Fibroblast of the aortic adventitia (primary cell): Measurements from ENCODE around the gene SLC27A5. TPM values are rescaled to one million over a fixed set of nuclear protein-coding genes. Genes with fewer than 3 reads are reported as not detected.
A peak's percentile ranks its signal among the peaks of the same experiment; 100 is the strongest.

ENCODE experiments used
- DNase-seq: peaks from one replicate; pipeline ENCODE4 v3.0.0-alpha.2; 2010; ENCODE audit warnings: low read depth
- H3K4me3 ChIP-seq: 2 replicates; pipeline ENCODE4 v1.5.1; 2011; ENCODE audit warnings: low read depth, mild to moderate bottlenecking, control low read depth, low read length, moderate library complexity
- total RNA-seq: library from RNA; depleted of rRNA; stranded (reverse); fragments of >200 nt; gene quantifications from 2 replicates; pipeline ENCODE4 v1.2.3, GENCODE V29; 2012; ENCODE audit warnings: low replicate concordance
- TF ChIP-seq, protein P1 (sequence below): IDR thresholded peaks from 2 replicates; pipeline ENCODE4 v1.5.1; 2011; ENCODE audit warnings: mild to moderate bottlenecking, low read length, control low read depth, inconsistent platforms; ENCODE audit not compliant: insufficient read depth

Gene SLC27A5
- total RNA-seq, 1 donor, result 5.2 TPM

DNA sequence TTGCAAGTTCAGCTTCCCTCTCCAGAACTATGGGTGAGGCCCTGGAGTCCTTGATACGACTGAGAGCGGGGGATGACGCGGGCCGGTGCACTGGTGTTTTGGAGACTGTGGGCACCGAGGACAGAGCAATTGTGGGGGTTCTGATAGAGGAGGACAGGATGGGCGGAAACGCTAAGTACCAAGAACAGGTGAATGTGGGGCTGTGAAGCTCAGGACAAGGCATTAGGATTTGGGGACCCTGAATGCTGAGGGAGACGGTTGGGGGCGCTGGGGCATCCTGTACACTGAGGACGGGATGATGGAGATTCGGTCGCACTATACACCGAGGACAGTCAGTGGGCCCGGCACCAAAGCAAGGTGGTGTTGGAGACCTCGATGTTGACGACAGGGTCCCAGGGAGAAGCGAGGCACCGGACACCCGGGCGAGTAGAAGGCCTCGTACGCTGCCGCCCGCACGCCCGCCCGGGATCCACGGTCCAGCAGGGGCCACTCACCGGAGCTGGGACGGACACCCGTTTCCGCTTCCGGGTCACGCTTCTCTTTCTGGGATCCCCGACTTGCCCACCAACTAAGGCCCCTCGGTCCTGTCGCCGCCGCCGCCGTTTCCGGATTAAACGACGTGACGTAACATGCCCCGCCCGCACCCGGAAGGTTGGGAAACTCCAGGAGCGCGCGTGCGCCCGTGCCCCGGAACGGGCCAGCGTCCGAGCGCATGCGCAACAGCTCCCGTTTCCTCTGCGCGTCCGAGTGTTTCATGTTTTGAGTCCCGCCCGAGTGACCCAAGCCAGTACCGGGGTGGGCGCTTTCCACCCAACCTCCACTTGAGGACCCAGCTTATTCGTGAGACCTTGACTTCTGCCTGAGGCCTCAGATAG is 42.9 kb upstream of the SLC27A5 start, which contains the start of gene CHMP2A:
TSS of gene CHMP2A (minus strand) at position 612 of the 875 bp plus-strand sequence. CDS start 893 bp downstream, outside the sequence.
- TF ChIP-seq, protein P1, sequence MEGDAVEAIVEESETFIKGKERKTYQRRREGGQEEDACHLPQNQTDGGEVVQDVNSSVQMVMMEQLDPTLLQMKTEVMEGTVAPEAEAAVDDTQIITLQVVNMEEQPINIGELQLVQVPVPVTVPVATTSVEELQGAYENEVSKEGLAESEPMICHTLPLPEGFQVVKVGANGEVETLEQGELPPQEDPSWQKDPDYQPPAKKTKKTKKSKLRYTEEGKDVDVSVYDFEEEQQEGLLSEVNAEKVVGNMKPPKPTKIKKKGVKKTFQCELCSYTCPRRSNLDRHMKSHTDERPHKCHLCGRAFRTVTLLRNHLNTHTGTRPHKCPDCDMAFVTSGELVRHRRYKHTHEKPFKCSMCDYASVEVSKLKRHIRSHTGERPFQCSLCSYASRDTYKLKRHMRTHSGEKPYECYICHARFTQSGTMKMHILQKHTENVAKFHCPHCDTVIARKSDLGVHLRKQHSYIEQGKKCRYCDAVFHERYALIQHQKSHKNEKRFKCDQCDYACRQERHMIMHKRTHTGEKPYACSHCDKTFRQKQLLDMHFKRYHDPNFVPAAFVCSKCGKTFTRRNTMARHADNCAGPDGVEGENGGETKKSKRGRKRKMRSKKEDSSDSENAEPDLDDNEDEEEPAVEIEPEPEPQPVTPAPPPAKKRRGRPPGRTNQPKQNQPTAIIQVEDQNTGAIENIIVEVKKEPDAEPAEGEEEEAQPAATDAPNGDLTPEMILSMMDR, result no peak
- H3K4me3 ChIP-seq, result peak within 1 kb of the TSS; percentile 78
- peak; percentile 96 for DNase-seq

DNA sequence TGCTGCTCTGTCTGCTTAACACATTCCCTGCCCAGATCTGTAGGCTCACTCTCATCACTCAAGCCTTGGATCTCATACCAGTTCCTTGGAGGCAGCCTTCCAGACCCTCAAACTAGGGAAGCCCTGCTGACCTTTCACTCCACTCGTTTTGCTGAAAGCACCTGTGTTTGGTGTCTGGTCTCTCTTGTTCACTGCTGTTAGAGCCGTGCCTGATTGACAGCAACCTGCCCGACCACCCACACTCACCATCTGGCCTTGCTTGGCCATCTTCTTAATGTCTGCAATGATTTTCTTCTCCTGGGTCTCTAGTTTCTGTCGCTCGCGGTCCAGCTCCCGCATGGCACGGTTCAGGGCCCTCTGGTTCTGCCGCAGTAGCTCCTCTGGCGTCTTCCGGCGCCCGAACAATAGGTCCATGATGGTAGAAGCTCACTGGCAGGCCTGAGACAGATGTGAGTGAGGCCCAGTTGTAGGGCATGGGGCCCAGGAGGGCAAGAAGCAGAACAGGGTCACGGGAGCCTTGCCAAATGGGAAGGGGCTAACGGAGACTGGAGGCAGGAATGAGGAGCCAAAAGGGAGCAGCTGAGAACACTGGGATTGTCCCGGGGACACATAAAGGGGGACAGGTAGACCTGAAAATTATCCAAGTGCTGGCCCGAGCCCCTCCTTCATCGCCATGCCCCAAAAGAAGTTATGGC is 42.2 kb upstream of the SLC27A5 start:
- no peak for DNase-seq
- TF ChIP-seq, protein P1, result no peak

DNA sequence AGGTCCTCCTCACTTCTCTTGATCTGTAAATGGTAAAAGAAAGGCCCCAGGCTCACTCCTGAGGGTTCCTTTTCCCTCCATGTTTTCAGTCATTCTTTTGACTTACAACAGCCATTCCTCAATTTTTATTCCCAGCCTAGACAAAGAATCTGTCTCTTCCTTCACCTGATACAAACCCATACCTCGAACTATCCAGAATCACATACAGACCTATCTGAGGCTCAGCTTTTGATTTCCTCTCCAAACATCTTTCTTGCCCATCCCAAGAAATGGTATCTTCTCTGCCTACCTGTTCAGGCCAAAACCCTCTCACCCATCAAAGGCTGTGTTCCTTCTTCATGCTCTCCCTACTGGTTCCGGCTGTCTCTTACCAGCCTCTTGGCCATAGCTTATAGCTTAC is 40.9 kb upstream of the SLC27A5 start:
- H3K4me3 ChIP-seq, result no peak overlapping the region
- TF ChIP-seq, protein P1, result no peak
- no peak for DNase-seq

More for the DNA sequence above, 42.2 kb upstream of the SLC27A5 start:
- peak overlapping the region; percentile 78 for H3K4me3 ChIP-seq

DNA sequence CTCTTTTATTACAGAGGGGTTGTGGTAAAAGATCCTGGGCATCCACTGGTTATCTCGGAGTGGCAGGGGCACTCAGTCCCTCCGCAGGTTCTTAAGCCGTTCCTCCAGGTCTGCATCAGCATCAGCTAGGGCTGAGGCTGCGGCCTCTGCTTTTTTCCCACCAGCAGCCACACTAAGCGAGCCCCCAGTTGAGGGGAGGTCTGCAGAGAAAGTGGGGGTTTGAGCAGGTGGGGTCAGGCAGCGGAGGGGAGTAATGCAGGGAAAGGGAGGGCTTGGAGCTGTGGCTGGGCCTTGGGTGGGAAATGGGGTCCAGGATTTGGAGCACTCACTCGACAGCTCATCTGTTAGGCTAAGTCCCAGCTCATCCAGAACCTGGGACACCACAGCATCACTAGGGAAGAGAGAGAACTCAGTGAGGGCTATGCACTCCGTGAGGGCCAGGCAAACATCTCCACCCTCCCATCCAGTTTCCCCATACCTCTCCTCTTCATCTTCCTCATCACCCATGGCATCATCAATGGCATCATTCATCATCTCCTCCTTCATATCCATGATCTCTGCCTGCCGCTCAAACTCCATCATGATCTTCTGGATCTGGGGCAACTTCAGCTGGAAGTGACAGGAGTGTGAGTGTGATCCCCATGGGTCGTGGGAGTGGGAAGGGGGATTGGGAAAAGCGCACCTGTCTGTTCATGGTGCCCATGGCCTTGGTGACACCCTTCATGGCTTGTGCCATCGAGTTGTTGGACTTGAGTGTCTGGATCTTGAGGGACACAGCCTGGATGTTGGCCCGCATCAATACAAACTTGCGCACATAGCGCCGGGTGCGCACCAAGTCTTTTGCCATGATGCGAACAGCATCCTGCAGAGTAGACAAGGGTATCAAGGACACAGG is 40.0 kb upstream of the SLC27A5 start:
- no peak overlapping the region for H3K4me3 ChIP-seq
- TF ChIP-seq, protein P1, result no peak
- DNase-seq, result no peak

DNA sequence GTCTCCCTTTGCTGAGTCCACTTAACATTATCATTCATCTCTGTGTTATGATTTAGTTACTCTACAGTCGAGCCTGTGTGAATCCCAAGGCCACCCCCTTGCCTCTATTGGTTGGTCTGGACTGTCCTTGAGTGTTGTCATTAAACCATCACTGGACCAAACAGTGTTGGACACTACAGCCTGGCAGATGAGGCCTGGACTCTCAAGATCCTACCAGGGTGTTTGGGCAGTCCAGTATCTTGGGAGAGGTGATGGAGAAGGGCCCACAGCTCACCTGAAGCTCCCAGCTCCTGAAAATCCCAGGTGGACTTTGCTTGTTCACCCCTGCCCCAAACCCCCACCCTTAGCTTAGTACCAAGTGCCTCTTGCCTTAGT is 39.3 kb upstream of the SLC27A5 start:
- DNase-seq, result no peak
- H3K4me3 ChIP-seq, result no peak overlapping the region
- TF ChIP-seq, protein P1, result no peak

DNA sequence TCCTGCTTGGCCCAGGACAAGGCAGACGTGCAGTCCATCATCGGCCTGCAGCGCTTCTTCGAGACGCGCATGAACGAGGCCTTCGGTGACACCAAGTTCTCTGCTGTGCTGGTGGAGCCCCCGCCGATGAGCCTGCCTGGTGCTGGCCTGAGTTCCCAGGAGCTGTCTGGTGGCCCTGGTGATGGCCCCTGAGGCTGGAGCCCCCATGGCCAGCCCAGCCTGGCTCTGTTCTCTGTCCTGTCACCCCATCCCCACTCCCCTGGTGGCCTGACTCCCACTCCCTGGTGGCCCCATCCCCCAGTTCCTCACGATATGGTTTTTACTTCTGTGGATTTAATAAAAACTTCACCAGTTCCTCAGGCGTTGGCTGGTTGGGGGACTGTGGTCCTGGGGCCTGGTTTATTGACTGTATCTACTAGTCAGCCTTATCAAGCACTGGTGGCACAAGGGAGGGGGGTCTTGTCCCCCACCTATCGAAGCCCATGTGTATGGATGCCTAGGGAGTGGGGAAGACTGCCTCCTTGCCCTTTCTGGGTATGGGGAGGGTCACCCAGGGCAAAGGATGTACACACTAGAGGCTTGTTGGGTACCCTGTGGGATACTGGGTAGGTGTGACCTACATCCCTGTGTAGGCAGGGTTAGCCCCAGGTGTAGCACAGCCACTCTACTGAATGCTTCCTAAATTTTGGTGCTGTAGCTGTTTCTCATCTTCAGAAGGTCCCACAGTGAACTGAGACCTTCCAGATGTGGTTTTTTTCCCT is 38.8 kb upstream of the SLC27A5 start:
- no peak overlapping the region for H3K4me3 ChIP-seq
- DNase-seq, result no peak
- TF ChIP-seq, protein P1, result no peak
